Nasal cavity respiratory epithelium epithelial cell of viscerocranial mucosa (primary cell): ENCODE measurements around the gene CALHM2. TPM values are rescaled to one million over a fixed set of nuclear protein-coding genes. Genes with fewer than 3 reads are reported as not detected.

ENCODE experiments used
- total RNA-seq: library from RNA; depleted of rRNA; stranded (reverse); fragments of >200 nt; gene quantifications from 2 replicates; pipeline ENCODE4 v1.2.3, GENCODE V29; 2014

CALHM2 gene, protein sequence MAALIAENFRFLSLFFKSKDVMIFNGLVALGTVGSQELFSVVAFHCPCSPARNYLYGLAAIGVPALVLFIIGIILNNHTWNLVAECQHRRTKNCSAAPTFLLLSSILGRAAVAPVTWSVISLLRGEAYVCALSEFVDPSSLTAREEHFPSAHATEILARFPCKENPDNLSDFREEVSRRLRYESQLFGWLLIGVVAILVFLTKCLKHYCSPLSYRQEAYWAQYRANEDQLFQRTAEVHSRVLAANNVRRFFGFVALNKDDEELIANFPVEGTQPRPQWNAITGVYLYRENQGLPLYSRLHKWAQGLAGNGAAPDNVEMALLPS
- under 0.01 and 1.3 TPM in 2 replicates for total RNA-seq

DNA sequence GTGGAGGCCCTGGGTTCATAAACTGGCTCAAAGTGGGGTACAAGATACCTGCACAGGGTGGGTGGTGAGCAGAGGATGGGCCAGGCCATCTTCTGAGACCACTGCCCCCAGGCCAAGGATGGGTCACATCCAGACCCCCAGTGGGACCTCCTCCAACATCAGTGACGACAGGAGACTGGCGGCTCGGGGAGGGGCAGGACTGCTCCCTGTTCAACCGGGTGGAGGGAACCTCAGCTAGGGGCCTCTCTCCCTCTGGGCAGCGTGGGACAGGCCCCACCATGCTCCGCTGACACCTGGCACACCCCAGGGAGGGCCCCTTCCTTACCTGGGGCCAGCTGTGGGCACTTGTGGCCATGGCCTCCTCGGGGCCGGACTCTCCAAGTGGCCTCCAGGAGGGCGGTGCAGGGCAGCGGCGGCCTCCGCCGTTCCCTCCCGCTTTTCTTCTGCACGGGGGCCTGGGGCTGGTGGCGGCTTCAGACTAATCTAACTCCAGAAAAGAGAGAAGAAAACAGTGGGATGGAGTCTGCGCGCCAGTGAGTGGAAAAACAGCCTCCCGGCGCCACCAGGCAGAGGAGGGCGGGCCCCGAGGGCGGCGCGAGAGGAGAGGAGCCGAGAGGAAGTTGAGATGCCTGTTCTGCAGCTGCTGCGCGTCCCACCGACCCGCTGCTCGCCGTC lies at the start of gene CALHM2:
TSS of gene CALHM2 (minus strand) at position 540 of the 675 bp plus-strand sequence. CDS start 2,429 bp downstream, outside the sequence.

GRCh38 chr10:103493362-103493915 lies 41.3 kb upstream of the CALHM2 start, which contains the start of gene NEURL1:
TSS of gene NEURL1 (plus strand) at chr10:103493705. CDS start at chr10:103494388, 683 bp downstream.

DNA sequence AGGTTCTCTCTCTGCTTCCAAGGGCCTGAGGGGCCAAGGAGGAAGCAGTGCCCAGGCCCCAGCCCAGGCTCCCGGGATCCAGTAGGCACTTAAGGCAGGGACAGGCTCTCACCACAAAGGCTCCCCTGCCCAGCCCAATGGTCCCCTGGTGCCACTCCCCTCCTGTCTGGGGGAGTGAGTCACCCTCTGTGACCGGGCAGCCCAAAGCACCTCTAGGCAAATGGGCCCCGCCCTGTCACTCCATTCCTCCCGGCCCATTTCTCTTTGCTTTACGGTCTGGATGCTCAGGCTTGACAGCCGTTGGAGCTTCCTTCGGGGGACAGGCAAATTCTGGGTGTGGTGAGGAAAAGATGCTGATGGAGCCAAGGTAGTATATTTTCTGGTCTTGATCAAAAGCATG lies 27.0 kb upstream of the CALHM2 start, which contains the start of gene CALHM3:
TSS of gene CALHM3 (minus strand) at position 106 of the 400 bp plus-strand sequence. CDS start 208 bp downstream, outside the sequence.

GRCh38 chr10:103458720-103459119 lies 6.5 kb upstream of the CALHM2 start, which contains the start of gene CALHM1:
TSS of gene CALHM1 (minus strand) at chr10:103458900. CDS start at chr10:103458751, 149 bp downstream.

Other genes starting within 250 kb of the CALHM2 start
- gene RPEL1, start 206.5 kb downstream of the CALHM2 start, total RNA-seq, result under 0.01 and 0.14 TPM in 2 replicates
- 0.07 and 0.34 TPM in 2 replicates for gene INA, start 175.2 kb downstream of the CALHM2 start, total RNA-seq
- 13.5 and 16.4 TPM in 2 replicates for gene PCGF6, start 101.2 kb downstream of the CALHM2 start, total RNA-seq
- gene TAF5, start 84.4 kb downstream of the CALHM2 start, total RNA-seq, result 5.0 and 6.2 TPM in 2 replicates
- 96.7 and 130 TPM in 2 replicates for gene ATP5MK, start 55.9 kb downstream of the CALHM2 start, total RNA-seq
- gene PDCD11, start 55.7 kb downstream of the CALHM2 start, total RNA-seq, result 68.7 and 86.9 TPM in 2 replicates
- not detected in 2 replicates for gene CALHM1, start 6.5 kb upstream of the CALHM2 start, total RNA-seq
- gene CALHM3, start 26.9 kb upstream of the CALHM2 start, total RNA-seq, result not detected in 2 replicates
- gene NEURL1, start 41.3 kb upstream of the CALHM2 start, total RNA-seq, result 1.6 and 2.7 TPM in 2 replicates